ENCODE results near the gene CDH24. TPM values are rescaled to one million over a fixed set of nuclear protein-coding genes. Genes with fewer than 3 reads are reported as not detected.

CDH24 gene
- total RNA-seq, 4 donors from 2014 or later, result 2.5 to 5.9 (median 3.6) TPM

DNA sequence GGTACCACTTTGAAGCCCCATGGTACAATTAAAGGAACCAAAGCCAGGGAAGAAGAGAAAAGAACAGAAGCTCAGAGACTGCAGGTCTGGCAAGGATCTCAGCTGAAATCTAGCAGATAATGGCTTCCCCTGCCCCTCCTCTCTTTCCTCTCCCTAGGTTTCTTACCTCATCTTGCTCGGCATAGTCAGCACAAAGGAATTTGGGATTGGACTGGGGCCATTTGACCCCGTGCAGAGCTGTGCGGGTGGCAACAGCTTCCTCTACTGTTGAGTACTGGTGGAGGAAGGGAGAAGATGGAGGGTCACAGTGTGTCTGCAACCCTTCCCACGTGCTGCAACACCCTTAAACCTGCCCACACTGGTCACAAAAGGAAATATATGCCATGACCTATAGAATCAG, 4.7 kb upstream of the CDH24 start:
- Histone ChIP-seq H3K9me3 (no peaks in the 10 kb centered on the region), H3K4me3 (no peak overlapping the region), H3K4me1 (peaks cover 12 to 31% (median 26%) of the 10 kb centered on the region in 4 donors), H3K27ac (replicated peaks in 1 of 4) (peak overlapping the region; percentile 49 to 70 (median 60)), H3K27me3 (no peaks in the 10 kb centered on the region), H3K36me3 (peaks cover 48 to 89% (median 84%) of the 10 kb centered on the region in 4 donors)
- WGBS, result 15% methylated on average over 4 of the region's 4 CpGs
- no peak for DNase-seq (ENCODE audit: extremely low spot score)
- TF ChIP-seq POLR2AphosphoS5 (IDR thresholded peaks at IDR 0.05), result peak; percentile 71 to 73
- TF ChIP-seq, protein P1, sequence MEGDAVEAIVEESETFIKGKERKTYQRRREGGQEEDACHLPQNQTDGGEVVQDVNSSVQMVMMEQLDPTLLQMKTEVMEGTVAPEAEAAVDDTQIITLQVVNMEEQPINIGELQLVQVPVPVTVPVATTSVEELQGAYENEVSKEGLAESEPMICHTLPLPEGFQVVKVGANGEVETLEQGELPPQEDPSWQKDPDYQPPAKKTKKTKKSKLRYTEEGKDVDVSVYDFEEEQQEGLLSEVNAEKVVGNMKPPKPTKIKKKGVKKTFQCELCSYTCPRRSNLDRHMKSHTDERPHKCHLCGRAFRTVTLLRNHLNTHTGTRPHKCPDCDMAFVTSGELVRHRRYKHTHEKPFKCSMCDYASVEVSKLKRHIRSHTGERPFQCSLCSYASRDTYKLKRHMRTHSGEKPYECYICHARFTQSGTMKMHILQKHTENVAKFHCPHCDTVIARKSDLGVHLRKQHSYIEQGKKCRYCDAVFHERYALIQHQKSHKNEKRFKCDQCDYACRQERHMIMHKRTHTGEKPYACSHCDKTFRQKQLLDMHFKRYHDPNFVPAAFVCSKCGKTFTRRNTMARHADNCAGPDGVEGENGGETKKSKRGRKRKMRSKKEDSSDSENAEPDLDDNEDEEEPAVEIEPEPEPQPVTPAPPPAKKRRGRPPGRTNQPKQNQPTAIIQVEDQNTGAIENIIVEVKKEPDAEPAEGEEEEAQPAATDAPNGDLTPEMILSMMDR (IDR thresholded peaks at IDR 0.05), result no peak
- intact Hi-C loops (cut with DNase I), result no loop called here

DNA sequence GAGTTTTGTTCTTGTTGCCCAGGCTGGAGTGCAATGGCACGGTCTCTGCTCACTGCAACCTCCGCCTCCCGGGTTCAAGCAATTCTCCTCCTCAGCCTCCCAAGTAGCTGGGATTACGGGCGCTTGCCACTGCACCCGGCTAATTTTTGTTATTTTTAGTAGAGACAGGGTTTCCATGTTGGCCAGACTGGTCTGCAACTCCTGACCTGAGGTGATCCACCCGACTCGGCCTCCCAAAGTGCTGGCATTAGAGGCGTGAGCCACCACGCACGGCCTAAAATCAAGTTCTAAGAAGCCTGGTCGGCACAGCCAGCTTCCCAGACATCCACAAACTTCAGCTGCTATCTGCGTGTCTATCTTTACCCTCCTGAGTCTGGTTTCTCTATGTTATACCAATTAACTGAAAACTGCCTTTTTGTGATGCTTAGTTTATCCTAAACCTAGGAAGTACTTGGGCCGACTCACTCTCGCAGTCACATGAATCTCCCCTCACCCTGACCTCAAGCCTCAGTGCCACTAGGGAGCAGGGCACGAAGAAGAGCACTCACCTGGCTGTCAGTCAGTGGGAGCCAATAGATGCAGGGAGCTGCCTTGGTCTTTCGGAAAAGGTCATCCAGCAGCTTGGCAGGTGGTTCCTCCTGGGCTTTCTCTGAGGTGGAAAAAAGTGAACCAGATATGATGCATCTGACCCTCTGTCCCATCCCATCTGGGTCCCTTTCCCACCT, 3.4 kb upstream of the CDH24 start:
- H3K4me3 ChIP-seq, result no peak overlapping the region
- no peaks in the 10 kb centered on the region for H3K27me3 ChIP-seq
- intact Hi-C loops (cut with DNase I), result no loop called here
- TF ChIP-seq EP300 (IDR thresholded peaks at IDR 0.05), result no peak
- TF ChIP-seq POLR2A (IDR thresholded peaks at IDR 0.05; ENCODE audit: low read depth), result no peak
- TF ChIP-seq, protein P1 (IDR thresholded peaks at IDR 0.05), result no peak
- no peak for TF ChIP-seq POLR2AphosphoS5 (IDR thresholded peaks at IDR 0.05)
- no peak for DNase-seq (ENCODE audit: extremely low spot score)
- WGBS, result 88% methylated on average over 17 of the region's 17 CpGs
- no peaks in the 10 kb centered on the region for H3K9me3 ChIP-seq
- H3K27ac ChIP-seq (replicated peaks in 1 of 4), result peak overlapping the region in 3 of 4 donors; percentile 49 to 70 (median 63)
- H3K36me3 ChIP-seq, result peaks cover 45 to 76% (median 72%) of the 10 kb centered on the region in 4 donors
- H3K4me1 ChIP-seq, result peaks cover 23 to 44% (median 39%) of the 10 kb centered on the region in 4 donors

DNA sequence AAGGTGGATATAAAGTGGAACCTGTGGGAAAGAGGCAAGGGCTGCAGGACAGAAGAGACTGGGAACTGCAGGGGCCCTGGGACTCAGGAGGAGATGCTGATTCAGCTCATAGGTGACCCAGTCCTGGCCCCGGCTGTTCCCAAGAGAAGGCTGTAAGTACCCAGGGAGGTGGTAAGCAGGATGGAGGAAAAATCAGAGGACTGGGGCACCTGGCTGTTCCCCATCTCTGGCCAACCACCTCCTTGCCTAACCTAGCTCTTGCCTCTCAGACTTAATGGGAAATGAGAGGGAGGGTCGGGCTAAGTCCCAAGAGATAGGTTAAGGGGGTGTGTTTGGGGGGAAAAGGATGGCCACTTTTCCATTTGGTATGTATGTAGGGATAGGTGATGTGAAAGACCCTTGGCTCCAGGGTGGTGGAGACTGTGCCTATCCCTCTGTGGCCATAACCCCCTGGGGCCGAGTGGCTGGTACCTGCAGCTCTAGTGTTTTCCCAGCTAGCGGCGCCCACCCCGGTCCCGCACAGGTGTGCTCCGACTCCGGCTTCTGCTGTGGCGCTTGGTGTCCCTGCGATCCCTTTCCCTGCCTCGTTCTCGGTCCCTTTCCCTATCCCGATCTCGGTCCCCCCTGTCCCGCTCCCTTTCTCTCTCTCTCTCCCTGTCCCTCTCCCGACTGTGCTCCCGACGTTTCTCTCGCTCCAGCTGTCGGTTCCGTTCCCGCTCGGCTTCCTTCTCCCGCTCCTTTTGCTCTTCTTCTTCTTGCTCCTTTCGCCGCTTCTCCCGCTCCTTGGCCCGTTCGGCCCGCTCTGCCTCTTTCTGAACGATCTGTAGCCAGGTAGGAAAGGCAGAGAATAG, 1.6 kb upstream of the CDH24 start:
- intact Hi-C loops (cut with DNase I), result loop anchor here (2.0 kb wide), 1 partner anchor 72 kb away; no protein-coding TSS in a partner anchor
- Histone ChIP-seq H3K36me3 (peaks cover 40 to 57% (median 54%) of the 10 kb centered on the region in 4 donors), H3K9me3 (no peaks in the 10 kb centered on the region), H3K27ac (replicated peaks in 1 of 4) (no peak overlapping the region), H3K4me3 (no peak overlapping the region), H3K4me1 (peaks cover 23 to 47% (median 42%) of the 10 kb centered on the region in 4 donors), H3K27me3 (no peaks in the 10 kb centered on the region)
- no peak for DNase-seq (ENCODE audit: extremely low spot score)
- WGBS, result 87% methylated on average over 32 of the region's 32 CpGs
- TF ChIP-seq POLR2A (IDR thresholded peaks at IDR 0.05; ENCODE audit: low read depth), result no peak
- TF ChIP-seq, protein P1 (IDR thresholded peaks at IDR 0.05), result no peak
- no peak for TF ChIP-seq POLR2AphosphoS5 (IDR thresholded peaks at IDR 0.05)
- TF ChIP-seq EP300 (IDR thresholded peaks at IDR 0.05), result no peak

DNA sequence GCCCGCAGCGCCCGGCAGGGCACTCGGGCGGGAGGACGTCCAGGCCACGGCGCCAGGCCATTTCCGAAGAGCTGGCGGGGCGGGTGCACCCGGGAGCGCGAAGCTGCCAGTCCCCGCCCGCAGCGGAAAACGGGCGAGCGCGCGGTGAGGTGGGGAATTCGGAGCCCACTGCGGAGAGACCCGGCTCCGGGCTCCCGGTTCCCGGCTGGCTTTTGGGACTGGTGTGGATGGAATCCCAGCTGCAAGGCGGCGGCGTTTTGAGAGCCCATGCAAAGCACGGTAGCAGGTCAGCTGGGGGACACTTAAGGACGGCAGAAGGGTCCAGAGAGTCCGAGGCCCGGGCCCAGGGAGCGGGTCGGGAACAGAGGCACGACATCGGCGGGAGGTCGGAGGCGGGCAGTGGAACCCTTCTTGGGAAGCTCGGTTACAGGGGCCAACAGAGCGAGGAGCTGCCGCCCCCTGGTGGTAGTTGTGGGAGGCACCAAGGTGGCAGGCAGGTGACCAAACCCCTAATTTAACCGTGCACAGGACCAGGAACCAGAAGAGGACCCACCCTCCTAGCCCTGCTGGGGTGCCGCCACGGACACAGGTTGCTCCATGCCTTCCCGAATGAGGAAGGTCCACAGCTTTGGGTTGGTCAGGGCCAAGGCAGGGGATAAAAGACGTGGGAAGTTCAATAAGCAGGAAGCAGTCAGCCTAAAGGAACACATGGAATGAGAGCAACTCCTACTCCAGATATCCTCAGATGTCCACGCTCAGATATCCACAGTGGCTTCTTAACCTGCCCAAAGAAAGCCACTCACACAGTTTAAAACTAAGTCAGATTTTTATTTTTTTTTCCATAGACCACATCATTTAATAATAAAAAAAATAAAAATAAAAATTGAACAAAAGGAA, 685 bp upstream of the CDH24 start:
- Histone ChIP-seq H3K27me3 (no peaks in the 10 kb centered on the region), H3K4me3 (peak overlapping the region; percentile 61 to 81 (median 76)), H3K4me1 (peaks cover 23 to 47% (median 42%) of the 10 kb centered on the region in 4 donors), H3K9me3 (no peaks in the 10 kb centered on the region), H3K27ac (replicated peaks in 1 of 4) (peak overlapping the region; percentile 73 to 83 (median 81)), H3K36me3 (peaks cover 31 to 49% (median 45%) of the 10 kb centered on the region in 4 donors)
- under 1% methylated on average over 27 of the region's 51 CpGs for WGBS
- DNase-seq (ENCODE audit: extremely low spot score), result peak; percentile 96
- intact Hi-C loops (cut with DNase I), result loop anchor here (2.0 kb wide), 1 partner anchor 71 kb away; no protein-coding TSS in a partner anchor
- TF ChIP-seq, protein P1 (IDR thresholded peaks at IDR 0.05), result peak in 2 of 3 experiments; percentile 92 to 96
- peak; percentile 55 to 58 for TF ChIP-seq POLR2AphosphoS5 (IDR thresholded peaks at IDR 0.05)
- TF ChIP-seq EP300 (IDR thresholded peaks at IDR 0.05), result no peak
- no peak for TF ChIP-seq POLR2A (IDR thresholded peaks at IDR 0.05; ENCODE audit: low read depth)
